ENCODE measurements around the gene PARP6. TPM values are rescaled to one million over a fixed set of nuclear protein-coding genes. Genes with fewer than 3 reads are reported as not detected.

Gene PARP6
- total and polyA plus RNA-seq, 9 of the 15 experiments (the other 6 are each of a cell fraction or from before 2014, with no cell fraction given), result 14.8 to 83.2 (median 28.3) TPM

DNA sequence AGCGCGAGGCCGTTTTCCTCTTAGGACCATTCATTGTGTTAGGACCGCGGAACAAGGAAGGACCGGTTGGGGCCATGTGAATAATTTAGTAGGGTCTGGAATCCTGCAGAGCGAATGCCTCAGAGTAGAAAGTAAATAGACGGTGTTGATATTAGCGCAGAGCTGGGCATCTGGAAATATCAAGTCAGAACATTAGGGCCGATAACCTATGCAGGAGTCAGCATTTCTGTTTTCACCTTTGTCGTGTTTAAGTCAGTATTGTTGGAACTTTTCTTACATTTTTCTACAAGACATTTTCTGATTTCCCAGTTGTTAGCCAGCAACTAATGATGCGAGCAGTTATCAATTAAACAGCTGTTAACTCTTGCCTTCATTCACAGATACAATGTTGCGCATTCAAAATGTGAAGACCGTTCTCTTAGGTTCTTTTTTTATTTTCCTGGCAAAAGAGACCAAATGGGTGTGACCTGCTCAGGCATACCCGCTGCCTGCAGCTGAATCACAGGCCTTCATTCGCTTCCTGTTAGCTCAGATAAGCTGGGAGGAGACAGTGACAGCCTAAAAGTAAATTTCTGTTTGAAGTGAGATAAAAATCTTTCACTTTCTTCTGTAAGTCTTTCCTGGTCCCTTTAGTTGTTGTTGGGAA lies 40.4 kb downstream of the PARP6 start (continued):
- TF ChIP-seq TEAD1 (CRISPR knock-in tag; IDR thresholded peaks at IDR 0.05), result peak in 1 of 2 experiments; percentile 50; a peak in 1 of 4 replicates
- TF ChIP-seq MXI1 (IDR thresholded peaks at IDR 0.05; ENCODE audit: low read depth, low read length), result peak; percentile 50; the same call in 1 of the 2 replicates
- TF ChIP-seq ETV1 (tag; conservative IDR thresholded peaks at IDR 0.05; ENCODE audit: low read depth), result peak; percentile 89
- peak; percentile 89 for TF ChIP-seq EP300 (IDR thresholded peaks at IDR 0.05; ENCODE audit: low read length)
- TF ChIP-seq ZNF507 (tag; conservative IDR thresholded peaks at IDR 0.05), result no peak
- peak; percentile 32; the same call in 1 of the 2 replicates for TF ChIP-seq TFAP4 (CRISPR knock-in tag; IDR thresholded peaks at IDR 0.05; ENCODE audit: borderline replicate concordance)
- peak; percentile 72 for TF ChIP-seq ZNF766 (CRISPR knock-in tag; conservative IDR thresholded peaks at IDR 0.05)
- TF ChIP-seq NBN (IDR thresholded peaks at IDR 0.05; ENCODE audit: low read depth), result 0 out of 2 replicates have a peak, but pooled peaks have one; percentile 43
- TF ChIP-seq ZNF316 (IDR thresholded peaks at IDR 0.05), result 0 out of 2 replicates have a peak, but pooled peaks have one; percentile 30
- TF ChIP-seq SMAD4 (CRISPR knock-in tag; conservative IDR thresholded peaks at IDR 0.05), result peak; percentile 66
- TF ChIP-seq BDP1 (IDR thresholded peaks at IDR 0.05; ENCODE audit: insufficient read depth, insufficient read length), result no peak
- TF ChIP-seq CBX8 (IDR thresholded peaks at IDR 0.05; ENCODE audit: borderline replicate concordance, extremely low read depth, low read depth, low read length, poor library complexity, severe bottlenecking), result no peak
- peak; percentile 67 for TF ChIP-seq BHLHE40 (IDR thresholded peaks at IDR 0.05; ENCODE audit: low read length)
- TF ChIP-seq FOSL1 (tag; conservative IDR thresholded peaks at IDR 0.05), result peak; percentile 69
- peak; percentile 71 for TF ChIP-seq ZNF384 (IDR thresholded peaks at IDR 0.05; ENCODE audit: low read depth, low read length)
- peak; percentile 99 to 100 for TF ChIP-seq RCOR1 (IDR thresholded peaks at IDR 0.05; ENCODE audit: borderline replicate concordance in 1 of 2, low read depth in 2 of 2, low read length in 2 of 2)
- TF ChIP-seq CBFA2T3 (IDR thresholded peaks at IDR 0.05), result peak; percentile 97
- 0 out of 2 replicates have a peak, but pooled peaks have one; percentile 21 for TF ChIP-seq NR2C1 (IDR thresholded peaks at IDR 0.05)
- no peak for TF ChIP-seq NR2C1 (tag; IDR thresholded peaks at IDR 0.05)
- peak; percentile 79 for TF ChIP-seq LEF1 (IDR thresholded peaks at IDR 0.05)
- no peak for TF ChIP-seq ELK1 (CRISPR knock-in tag; IDR thresholded peaks at IDR 0.05)
- TF ChIP-seq, protein P1, sequence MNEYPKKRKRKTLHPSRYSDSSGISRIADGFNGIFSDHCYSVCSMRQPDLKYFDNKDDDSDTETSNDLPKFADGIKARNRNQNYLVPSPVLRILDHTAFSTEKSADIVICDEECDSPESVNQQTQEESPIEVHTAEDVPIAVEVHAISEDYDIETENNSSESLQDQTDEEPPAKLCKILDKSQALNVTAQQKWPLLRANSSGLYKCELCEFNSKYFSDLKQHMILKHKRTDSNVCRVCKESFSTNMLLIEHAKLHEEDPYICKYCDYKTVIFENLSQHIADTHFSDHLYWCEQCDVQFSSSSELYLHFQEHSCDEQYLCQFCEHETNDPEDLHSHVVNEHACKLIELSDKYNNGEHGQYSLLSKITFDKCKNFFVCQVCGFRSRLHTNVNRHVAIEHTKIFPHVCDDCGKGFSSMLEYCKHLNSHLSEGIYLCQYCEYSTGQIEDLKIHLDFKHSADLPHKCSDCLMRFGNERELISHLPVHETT (CRISPR knock-in tag; conservative IDR thresholded peaks at IDR 0.05 in 1 of 2, IDR thresholded peaks at IDR 0.05 in 1 of 2), result 0 out of 4 replicates have a peak, but pooled peaks of 1 of the 2 experiments have one; percentile 47
